SK-N-SH (cell line): ENCODE results near the gene CD180.

Experiments
- EP300 ChIP-seq, 2 experiments: IDR thresholded peaks; 2 replicates each; pipeline versions ENCODE4 v1.4.0 to v1.6.1; 2012; ENCODE audit warnings: borderline replicate concordance in 1 of 2, low read depth in 1 of 2, low read length in 1 of 2
- MAX ChIP-seq: IDR thresholded peaks from 2 replicates; pipeline ENCODE4 v1.4.0; 2012; ENCODE audit warnings: low read depth
- YY1 ChIP-seq: IDR thresholded peaks from 2 replicates; pipeline ENCODE4 v1.4.0; 2012; ENCODE audit warnings: low read depth, mild to moderate bottlenecking
- TF ChIP-seq, protein P1 (sequence below): fragments of 200-600 bp; sonication (generic); IDR thresholded peaks from 2 replicates; pipeline ENCODE4 v1.6.1; 2017; ENCODE audit warnings: antibody characterized with exemption, mild to moderate bottlenecking, moderate library complexity

DNA sequence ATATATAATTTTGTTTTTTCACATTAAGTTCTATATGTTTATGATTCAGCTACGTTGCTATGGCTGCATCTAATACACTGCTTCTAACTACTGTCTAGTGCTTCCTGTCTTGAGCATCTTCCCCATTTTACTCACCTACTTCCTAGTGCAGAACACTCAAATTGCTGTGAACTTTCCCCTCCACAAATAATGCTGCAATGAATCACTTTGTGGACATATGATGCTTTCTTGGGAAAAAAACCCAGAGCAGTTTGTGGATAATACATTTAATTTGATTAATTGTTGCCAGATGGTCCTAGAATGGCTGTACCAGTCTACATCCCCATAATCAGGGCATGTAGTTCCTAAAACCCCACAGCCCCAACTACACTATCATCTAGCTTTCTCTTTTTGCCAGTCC lies 18.5 kb downstream of the CD180 start:
- TF ChIP-seq MAX (no peak), EP300 (IDR thresholded peaks at IDR 0.05; ENCODE audit: borderline replicate concordance in 1 of 2, low read depth in 1 of 2, low read length in 1 of 2) (peak in 1 of 2 experiments; percentile 45; a peak in 1 of 4 replicates), YY1 (no peak)
- TF ChIP-seq, protein P1, sequence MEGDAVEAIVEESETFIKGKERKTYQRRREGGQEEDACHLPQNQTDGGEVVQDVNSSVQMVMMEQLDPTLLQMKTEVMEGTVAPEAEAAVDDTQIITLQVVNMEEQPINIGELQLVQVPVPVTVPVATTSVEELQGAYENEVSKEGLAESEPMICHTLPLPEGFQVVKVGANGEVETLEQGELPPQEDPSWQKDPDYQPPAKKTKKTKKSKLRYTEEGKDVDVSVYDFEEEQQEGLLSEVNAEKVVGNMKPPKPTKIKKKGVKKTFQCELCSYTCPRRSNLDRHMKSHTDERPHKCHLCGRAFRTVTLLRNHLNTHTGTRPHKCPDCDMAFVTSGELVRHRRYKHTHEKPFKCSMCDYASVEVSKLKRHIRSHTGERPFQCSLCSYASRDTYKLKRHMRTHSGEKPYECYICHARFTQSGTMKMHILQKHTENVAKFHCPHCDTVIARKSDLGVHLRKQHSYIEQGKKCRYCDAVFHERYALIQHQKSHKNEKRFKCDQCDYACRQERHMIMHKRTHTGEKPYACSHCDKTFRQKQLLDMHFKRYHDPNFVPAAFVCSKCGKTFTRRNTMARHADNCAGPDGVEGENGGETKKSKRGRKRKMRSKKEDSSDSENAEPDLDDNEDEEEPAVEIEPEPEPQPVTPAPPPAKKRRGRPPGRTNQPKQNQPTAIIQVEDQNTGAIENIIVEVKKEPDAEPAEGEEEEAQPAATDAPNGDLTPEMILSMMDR, result no peak
